Activated CD8-positive, alpha-beta memory T cell treated with anti-CD3 and anti-CD28 coated beads, Interleukin-2, amount 10 ng/mL, durations not matched to agents 7 days and 5 days (primary cell): ENCODE results near the gene EPHB3. TPM values are rescaled to one million over a fixed set of nuclear protein-coding genes. Genes with fewer than 3 reads are reported as not detected.

ENCODE experiments used
- ATAC-seq: fragments of 150-1000 bp; cut with Tn5 transposase; one replicate; pipeline ENCODE4 v1.10.0; 2021; ENCODE audit warnings: moderate library complexity
- CTCF ChIA-PET: fragments of 350-600 bp; sonication (Branson Sonifier 250); formaldehyde crosslinking; loops from one replicate; lab custom pipeline; 2021; ENCODE audit warnings: antibody characterized with exemption; lab: Charles Lee
- DNase-seq: peaks from one replicate; pipeline ENCODE4 v3.0.0-alpha.2; 2020
- H3K27ac Mint-ChIP-seq: one replicate; pipeline ENCODE4 v1.8.0; 2021; ENCODE audit warnings: mild to moderate bottlenecking, mixed read lengths
- H3K27me3 Mint-ChIP-seq: one replicate; pipeline ENCODE4 v1.8.0; 2021; ENCODE audit warnings: mixed read lengths
- H3K36me3 Mint-ChIP-seq: one replicate; pipeline ENCODE4 v1.8.0; 2021; ENCODE audit warnings: mild to moderate bottlenecking, mixed read lengths
- H3K4me1 Mint-ChIP-seq: one replicate; pipeline ENCODE4 v1.8.0; 2021; ENCODE audit warnings: mixed read lengths
- H3K4me3 Mint-ChIP-seq: one replicate; pipeline ENCODE4 v1.8.0; 2021; ENCODE audit warnings: mild to moderate bottlenecking, moderate library complexity, mixed read lengths
- H3K9me3 Mint-ChIP-seq: one replicate; pipeline ENCODE4 v1.8.0; 2022; ENCODE audit warnings: low read depth, mixed read lengths
- total RNA-seq, 2 experiments: library from RNA; stranded (reverse); gene quantifications; one replicate each; pipeline ENCODE4 v1.2.3, GENCODE V29; 2021

EPHB3 gene
- total RNA-seq, 2 experiments from 2014 or later: not detected

GRCh38 chr3:184537885-184538665 lies 23.5 kb upstream of the EPHB3 start:
- no peak for ATAC-seq
- peak; percentile 9 for DNase-seq
- Mint-ChIP-seq H3K4me3 (no peak overlapping the region), H3K27ac (no peak overlapping the region), H3K27me3 (peaks cover 47% of the 10 kb centered on the region), H3K4me1 (no peaks in the 10 kb centered on the region), H3K9me3 (no peaks in the 10 kb centered on the region), H3K36me3 (no peaks in the 10 kb centered on the region)
- CTCF ChIA-PET: interaction anchor here (1.4 to 8.4 kb wide), 6 partner anchors 11 to 184 kb away, joined by 3 to 74 read pairs (median 8); no protein-coding TSS in a partner anchor

- no peak overlapping the region for H3K27ac Mint-ChIP-seq
- H3K9me3 Mint-ChIP-seq: no peaks in the 10 kb centered on the region
- H3K4me3 Mint-ChIP-seq: no peak overlapping the region
- peak; percentile 34 for DNase-seq
- no peaks in the 10 kb centered on the region for H3K36me3 Mint-ChIP-seq
- peaks cover 3% of the 10 kb centered on the region for H3K4me1 Mint-ChIP-seq
- CTCF ChIA-PET: interaction anchor here (0.8 to 8.4 kb wide), 7 partner anchors 8 to 167 kb away, joined by 3 to 74 read pairs (median 24); no protein-coding TSS in a partner anchor
- no peak for ATAC-seq
- H3K27me3 Mint-ChIP-seq: peaks cover 48% of the 10 kb centered on the region
These were observed 22.7 kb upstream of the EPHB3 start for GRCh38 chr3:184538666-184539431.

- Mint-ChIP-seq H3K9me3 (no peaks in the 10 kb centered on the region), H3K4me1 (peaks cover 4% of the 10 kb centered on the region), H3K27ac (no peak overlapping the region), H3K27me3 (peaks cover 46% of the 10 kb centered on the region), H3K36me3 (no peaks in the 10 kb centered on the region), H3K4me3 (no peak overlapping the region)
- CTCF ChIA-PET: interaction anchor here (0.8 to 8.4 kb wide), 12 partner anchors 9 to 232 kb away, joined by 3 to 74 read pairs (median 14); no protein-coding TSS in a partner anchor
- DNase-seq (peak; percentile 9), ATAC-seq (no peak)
These were observed 21.7 kb upstream of the EPHB3 start for GRCh38 chr3:184539801-184540435.

- Mint-ChIP-seq H3K4me3 (no peak overlapping the region), H3K4me1 (peaks cover 4% of the 10 kb centered on the region), H3K27me3 (peaks cover 54% of the 10 kb centered on the region), H3K27ac (no peak overlapping the region), H3K9me3 (no peaks in the 10 kb centered on the region), H3K36me3 (no peaks in the 10 kb centered on the region)
- DNase-seq (peak; percentile 79), ATAC-seq (peak; percentile 61)
- CTCF ChIA-PET: interaction anchor here (0.6 to 8.4 kb wide), 23 partner anchors 10 to 312 kb away, joined by 3 to 74 read pairs (median 7); no protein-coding TSS in a partner anchor
These were observed 20.6 kb upstream of the EPHB3 start for GRCh38 chr3:184540777-184541681.

- Mint-ChIP-seq H3K36me3 (no peaks in the 10 kb centered on the region), H3K4me3 (no peak overlapping the region), H3K27me3 (peaks cover 50% of the 10 kb centered on the region), H3K9me3 (no peaks in the 10 kb centered on the region), H3K4me1 (peaks cover 4% of the 10 kb centered on the region), H3K27ac (no peak overlapping the region)
- ATAC-seq (no peak), DNase-seq (no peak)
- CTCF ChIA-PET: interaction anchor here (0.9 to 8.4 kb wide), 21 partner anchors 9 to 316 kb away, joined by 3 to 74 read pairs (median 7); no protein-coding TSS in a partner anchor
These were observed 19.6 kb upstream of the EPHB3 start for GRCh38 chr3:184541886-184542562.

GRCh38 chr3:184542577-184542976 lies 19.0 kb upstream of the EPHB3 start:
- Mint-ChIP-seq H3K27ac (no peak overlapping the region), H3K36me3 (no peaks in the 10 kb centered on the region), H3K27me3 (peaks cover 46% of the 10 kb centered on the region), H3K4me3 (no peak overlapping the region), H3K4me1 (peaks cover 4% of the 10 kb centered on the region), H3K9me3 (no peaks in the 10 kb centered on the region)
- ATAC-seq: no peak
- CTCF ChIA-PET: interaction anchor here (0.9 to 8.4 kb wide), 13 partner anchors 8 to 317 kb away, joined by 3 to 74 read pairs (median 13); no protein-coding TSS in a partner anchor
- DNase-seq: no peak

- DNase-seq (no peak), ATAC-seq (no peak)
- CTCF ChIA-PET: interaction anchor here (0.8 to 8.4 kb wide), 10 partner anchors 12 to 245 kb away, joined by 3 to 74 read pairs (median 8); no protein-coding TSS in a partner anchor
- H3K9me3 Mint-ChIP-seq: no peaks in the 10 kb centered on the region
- H3K27ac Mint-ChIP-seq: no peak overlapping the region
- no peaks in the 10 kb centered on the region for H3K36me3 Mint-ChIP-seq
- peaks cover 39% of the 10 kb centered on the region for H3K27me3 Mint-ChIP-seq
- no peak overlapping the region for H3K4me3 Mint-ChIP-seq
- H3K4me1 Mint-ChIP-seq: peaks cover 4% of the 10 kb centered on the region
These were observed 18.3 kb upstream of the EPHB3 start for GRCh38 chr3:184543256-184543655.

- Mint-ChIP-seq H3K4me1 (peaks cover 4% of the 10 kb centered on the region), H3K27ac (no peak overlapping the region), H3K9me3 (no peaks in the 10 kb centered on the region), H3K4me3 (no peak overlapping the region), H3K27me3 (peaks cover 32% of the 10 kb centered on the region), H3K36me3 (no peaks in the 10 kb centered on the region)
- CTCF ChIA-PET: interaction anchor here (0.8 to 8.4 kb wide), 8 partner anchors 14 to 244 kb away, joined by 3 to 74 read pairs (median 4); no protein-coding TSS in a partner anchor
- DNase-seq (peak; percentile 83), ATAC-seq (peak; percentile 77)
These were observed 17.6 kb upstream of the EPHB3 start for GRCh38 chr3:184543843-184544512.

GRCh38 chr3:184544513-184544861 lies 17.1 kb upstream of the EPHB3 start:
- Mint-ChIP-seq H3K36me3 (no peaks in the 10 kb centered on the region), H3K27ac (no peak overlapping the region), H3K4me1 (peaks cover 4% of the 10 kb centered on the region), H3K9me3 (no peaks in the 10 kb centered on the region), H3K4me3 (no peak overlapping the region), H3K27me3 (peaks cover 28% of the 10 kb centered on the region)
- DNase-seq (no peak), ATAC-seq (no peak)
- CTCF ChIA-PET: interaction anchor here (1.2 to 2.8 kb wide), 5 partner anchors 14 to 243 kb away, joined by 3 to 13 read pairs (median 4); no protein-coding TSS in a partner anchor

GRCh38 chr3:184545769-184546168 lies 15.8 kb upstream of the EPHB3 start:
- no peak for DNase-seq
- ATAC-seq: no peak
- Mint-ChIP-seq H3K9me3 (no peaks in the 10 kb centered on the region), H3K4me3 (no peak overlapping the region), H3K27me3 (peaks cover 30% of the 10 kb centered on the region), H3K27ac (no peak overlapping the region), H3K4me1 (peaks cover 4% of the 10 kb centered on the region), H3K36me3 (no peaks in the 10 kb centered on the region)
- CTCF ChIA-PET: interaction anchor here (2.4 to 2.8 kb wide), 2 partner anchors 15 to 174 kb away, joined by 10 to 13 read pairs; no protein-coding TSS in a partner anchor

GRCh38 chr3:184546252-184546651 lies 15.3 kb upstream of the EPHB3 start:
- peaks cover 30% of the 10 kb centered on the region for H3K27me3 Mint-ChIP-seq
- ATAC-seq (no peak), DNase-seq (no peak)
- H3K4me1 Mint-ChIP-seq: peaks cover 4% of the 10 kb centered on the region
- CTCF ChIA-PET: interaction anchor here (0.7 to 2.8 kb wide), 3 partner anchors 10 to 175 kb away, joined by 3 to 10 read pairs (median 9); no protein-coding TSS in a partner anchor
- no peak overlapping the region for H3K4me3 Mint-ChIP-seq
- H3K36me3 Mint-ChIP-seq: no peaks in the 10 kb centered on the region
- no peaks in the 10 kb centered on the region for H3K9me3 Mint-ChIP-seq
- no peak overlapping the region for H3K27ac Mint-ChIP-seq
